Stomach (tissue), 9 donors: Measurements from ENCODE around the gene ACACB. TPM values are rescaled to one million over a fixed set of nuclear protein-coding genes. Genes with fewer than 3 reads are reported as not detected.

Source experiments
- DNase-seq, 2 donors: peaks; one replicate each; pipeline versions ENCODE4 v3.0.0 to v3.0.0-alpha.2; 2013 to 2019
- H3K27ac ChIP-seq, 5 donors: fragments of 200-600 bp in 4 of 5; sonication (generic) in 4 of 5; one replicate each; pipeline ENCODE4 v1.5.1; 2013 to 2019; ENCODE audit warnings: mild to moderate bottlenecking in 1 of 5, moderate library complexity in 1 of 5
- H3K27me3 ChIP-seq, 3 donors: fragments of 200-600 bp; sonication (generic); one replicate each; pipeline ENCODE4 v1.5.1; 2017 to 2019; ENCODE audit warnings: mixed run types in 1 of 3
- H3K36me3 ChIP-seq, 4 donors: fragments of 200-600 bp; sonication (generic); 1 replicate in 3 of 4; 2 replicates in 1 of 4; pipeline ENCODE4 v1.5.1; 2016 to 2019
- H3K4me1 ChIP-seq, 4 donors: fragments of 200-600 bp; sonication (generic); one replicate each; pipeline ENCODE4 v1.5.1; 2016 to 2019
- H3K4me3 ChIP-seq, 4 donors: fragments of 200-600 bp; sonication (generic) in 3 of 4; one replicate each; pipeline ENCODE4 v1.5.1; 2016 to 2019; ENCODE audit warnings: mild to moderate bottlenecking in 1 of 4
- H3K9me3 ChIP-seq, 4 donors: fragments of 200-600 bp; sonication (generic); one replicate each; pipeline ENCODE4 v1.5.1; 2016 to 2019
- CTCF ChIP-seq, 7 experiments: fragments of 450-650 bp in 4 of 7; fragments of 200-600 bp in 3 of 7; sonication (generic) in 3 of 7; IDR thresholded peaks; one replicate each; pipeline ENCODE4 v1.5.1; 2016 to 2019; ENCODE audit warnings: antibody characterized with exemption in 7 of 7, control low read depth in 2 of 7, mild to moderate bottlenecking in 1 of 7
- EP300 ChIP-seq: sonication (generic); formaldehyde crosslinking; IDR thresholded peaks from one replicate; pipeline ENCODE4 v1.6.1; 2017; ENCODE audit warnings: antibody characterized with exemption
- POLR2A ChIP-seq, 4 donors: fragments of 450-650 bp; IDR thresholded peaks; one replicate each; pipeline ENCODE4 v1.6.1; 2016; ENCODE audit warnings: antibody characterized with exemption in 4 of 4, control low read depth in 2 of 4, mild to moderate bottlenecking in 1 of 4, moderate library complexity in 1 of 4
- POLR2AphosphoS5 ChIP-seq, 3 donors: sonication (generic); formaldehyde crosslinking; IDR thresholded peaks; one replicate each; pipeline ENCODE4 v1.6.1; 2016; ENCODE audit warnings: antibody characterized with exemption in 3 of 3
- WGBS, 5 donors: extraction: QIAGEN DNeasy Blood & Tissue Kit in 3 of 5; methylation state at CpG; one replicate each; pipeline versions ENCODE4 v1.1.5 to v1.1.7; 2013 to 2018; 5-methylcytosine and 5-hydroxymethylcytosine counted together
- intact Hi-C: fragments of 100-400 bp; cut with DNase I; formaldehyde crosslinking; loops from one replicate; pipeline ENCODE4 v1.15.1; 2023; ENCODE audit warnings: low total_unique reads
- polyA plus RNA-seq, 3 donors: library from polyadenylated mRNA; stranded (reverse); fragments of 200-250 nt; gene quantifications; one replicate each; pipeline ENCODE4 v1.2.3, GENCODE V29; 2013
- total RNA-seq, 5 donors: library from RNA; depleted of rRNA; stranded (reverse); fragments of >200 nt; gene quantifications; one replicate each; pipeline versions ENCODE4 v1.1.0 to v1.2.3, GENCODE V29; 2014 to 2016
- donor health status: healthy with polysubstance abuse.
- donor health status: Bipolar disorder and iron deficiency.
- donor health status: healthy.

The ACACB gene
- total and polyA plus RNA-seq, 8 donors, result 6.1 to 2,520 (median 50.2) TPM

- Histone ChIP-seq H3K27me3 (no peaks in the 10 kb centered on the region), H3K9me3 (no peaks in the 10 kb centered on the region), H3K4me3 (no peak overlapping the region), H3K4me1 (peaks cover 18 to 32% (median 27%) of the 10 kb centered on the region in 4 donors), H3K27ac (no peak overlapping the region), H3K36me3 (peaks cover 43 to 76% (median 75%) of the 10 kb centered on the region in 4 donors)
- 69 to 79% (median 77%) methylated on average over 6 of the region's 6 CpGs for WGBS, 5 donors
- no peak for TF ChIP-seq EP300
- no peak for TF ChIP-seq POLR2A (IDR thresholded peaks at IDR 0.05)
- no peak for TF ChIP-seq POLR2AphosphoS5 (IDR thresholded peaks at IDR 0.05)
- intact Hi-C loops, result no loop called here
- DNase-seq, result no peak
Observed at GRCh38 chr12:109088818-109089217, 27.6 kb upstream of the ACACB start.

GRCh38 chr12:109089683-109090082 lies 26.7 kb upstream of the ACACB start:
- H3K4me1 ChIP-seq, result peaks cover 18 to 35% (median 28%) of the 10 kb centered on the region in 4 donors
- intact Hi-C loops, result no loop called here
- WGBS, 5 donors, result 81 to 88% (median 84%) methylated on average over 7 of the region's 7 CpGs
- no peak overlapping the region for H3K27ac ChIP-seq
- no peak for DNase-seq
- no peaks in the 10 kb centered on the region for H3K27me3 ChIP-seq
- H3K9me3 ChIP-seq, result no peaks in the 10 kb centered on the region
- no peak for TF ChIP-seq CTCF (IDR thresholded peaks at IDR 0.05)
- H3K36me3 ChIP-seq, result peaks cover 41 to 67% (median 66%) of the 10 kb centered on the region in 4 donors
- H3K4me3 ChIP-seq, result no peak overlapping the region

GRCh38 chr12:109092497-109093021 lies 23.8 kb upstream of the ACACB start:
- peaks cover 18 to 38% (median 37%) of the 10 kb centered on the region in 4 donors for H3K36me3 ChIP-seq
- peak overlapping the region; percentile 52 to 61 (median 58) for H3K4me3 ChIP-seq
- H3K27ac ChIP-seq, result peak overlapping the region; percentile 46 to 87 (median 75)
- no peaks in the 10 kb centered on the region for H3K9me3 ChIP-seq
- H3K27me3 ChIP-seq, result no peaks in the 10 kb centered on the region
- WGBS, 5 donors, result 42 to 52% (median 47%) methylated on average over 6 of the region's 6 CpGs
- TF ChIP-seq POLR2AphosphoS5 (IDR thresholded peaks at IDR 0.05), result no peak
- TF ChIP-seq EP300, result no peak
- TF ChIP-seq CTCF (IDR thresholded peaks at IDR 0.05), result no peak
- no peak for TF ChIP-seq POLR2A (IDR thresholded peaks at IDR 0.05)
- DNase-seq, result peak in 1 of 2 donors; percentile 48
- intact Hi-C loops, result no loop called here
- H3K4me1 ChIP-seq, result peaks cover 23 to 41% (median 33%) of the 10 kb centered on the region in 4 donors

- WGBS, 5 donors, result 4 to 11% (median 6%) methylated on average over 16 to 45 of the region's 45 CpGs
- TF ChIP-seq EP300 (no peak), POLR2AphosphoS5 (IDR thresholded peaks at IDR 0.05) (peak; percentile 83 to 96 (median 95)), POLR2A (IDR thresholded peaks at IDR 0.05) (no peak), CTCF (IDR thresholded peaks at IDR 0.05) (peak in 5 of 7 experiments; percentile 94 to 98 (median 96))
- DNase-seq, result peak; percentile 95 to 98
- Histone ChIP-seq H3K36me3 (peaks cover 11 to 31% (median 30%) of the 10 kb centered on the region in 4 donors), H3K9me3 (no peaks in the 10 kb centered on the region), H3K27ac (peak within 1 kb of the TSS; percentile 46 to 87 (median 75)), H3K4me3 (peak within 1 kb of the TSS; percentile 52 to 61 (median 58)), H3K27me3 (no peaks in the 10 kb centered on the region), H3K4me1 (peaks cover 25 to 44% (median 36%) of the 10 kb centered on the region in 4 donors)
- intact Hi-C loops, result no loop called here
Observed at GRCh38 chr12:109093022-109093918, 23.1 kb upstream of the ACACB start, which contains the start of gene ALKBH2. TSS of gene ALKBH2 (minus strand) at chr12:109093472. CDS start at chr12:109092786, 686 bp downstream.
